DOHH2 (cell line): Measurements from ENCODE around the gene NANOGP8.
"Not testable (repeated sequence)": the region's sequence is repeated elsewhere in the genome, so short reads cannot be mapped to it uniquely, and the experiment has no call there.

ENCODE experiments used
- H3F3A ChIP-seq: fragments of 200-600 bp; sonication (generic), shearing (Covaris generic); 2 replicates; pipeline ENCODE4 v1.6.0; 2016; ENCODE audit warnings: antibody characterized with exemption, mild to moderate bottlenecking; ENCODE audit not compliant: control insufficient read depth, insufficient read depth
- H3K27ac ChIP-seq: fragments of 200-600 bp; sonication (generic); 2 replicates; pipeline ENCODE4 v1.5.1; 2014; ENCODE audit warnings: low read depth, mild to moderate bottlenecking, low read length, moderate library complexity
- H3K27me3 ChIP-seq: fragments of 200-600 bp; sonication (generic); 2 replicates; pipeline ENCODE4 v1.6.1; 2014; ENCODE audit warnings: mild to moderate bottlenecking, low read length, mixed read lengths; ENCODE audit not compliant: control insufficient read depth
- H3K36me3 ChIP-seq: fragments of 200-600 bp; sonication (generic); 2 replicates; pipeline ENCODE4 v1.6.1; 2014; ENCODE audit warnings: mild to moderate bottlenecking, low read length, moderate library complexity, mixed read lengths; ENCODE audit not compliant: control insufficient read depth
- H3K4me1 ChIP-seq: fragments of 200-600 bp; sonication (generic); 2 replicates; pipeline ENCODE4 v1.6.1; 2014; ENCODE audit warnings: mild to moderate bottlenecking, low read length, mixed read lengths; ENCODE audit not compliant: control insufficient read depth
- H3K4me2 ChIP-seq: fragments of 200-600 bp; sonication (generic); 2 replicates; pipeline ENCODE4 v1.6.0; 2014; ENCODE audit warnings: mild to moderate bottlenecking, low read length, moderate library complexity
- H3K4me3 ChIP-seq: fragments of 200-600 bp; sonication (generic); 2 replicates; pipeline ENCODE4 v1.5.1; 2014; ENCODE audit warnings: mild to moderate bottlenecking, low read length, mixed read lengths
- H3K79me2 ChIP-seq: fragments of 200-600 bp; sonication (generic); 2 replicates; pipeline ENCODE4 v1.6.1; 2014; ENCODE audit warnings: mild to moderate bottlenecking, low read length, mixed read lengths; ENCODE audit not compliant: control insufficient read depth
- H3K9me2 ChIP-seq: fragments of 200-600 bp; sonication (generic); replicated peaks from 2 replicates; pipeline ENCODE4 v1.6.1; 2014; ENCODE audit warnings: mild to moderate bottlenecking, low read length, mixed read lengths; ENCODE audit not compliant: control insufficient read depth
- H3K9me3 ChIP-seq: fragments of 200-600 bp; sonication (generic); 2 replicates; pipeline ENCODE4 v1.6.1; 2014; ENCODE audit warnings: antibody characterized with exemption, low read length, mixed read lengths; ENCODE audit not compliant: control insufficient read depth, insufficient read depth
- H4K20me1 ChIP-seq: fragments of 200-600 bp; sonication (generic); 2 replicates; pipeline ENCODE4 v1.6.0; 2014; ENCODE audit warnings: low read depth, mild to moderate bottlenecking, antibody characterized with exemption, low read length, moderate library complexity; ENCODE audit not compliant: control insufficient read depth, insufficient read depth
- CTCF ChIP-seq: fragments of 200-600 bp; sonication (generic); IDR thresholded peaks from one replicate; pipeline ENCODE4 v1.5.1; 2014; ENCODE audit warnings: antibody characterized with exemption, mild to moderate bottlenecking, low read depth, low read length; ENCODE audit not compliant: poor library complexity, severe bottlenecking
- EZH2phosphoT487 ChIP-seq: fragments of 200-600 bp; sonication (generic); IDR thresholded peaks from 2 replicates; pipeline ENCODE4 v1.6.1; 2017; ENCODE audit warnings: borderline replicate concordance, mild to moderate bottlenecking, antibody characterized with exemption, low read length, moderate library complexity, mixed read lengths

NANOGP8 gene

GRCh38 chr15:35085176-35085919, at the start of gene NANOGP8:
NANOGP8 (minus strand) TSS chr15:35085295; CDS start chr15:35085110, 185 bp downstream.
- not testable (repeated sequence) for H3K27me3 ChIP-seq, H3K4me3 ChIP-seq, H3K27ac ChIP-seq, H3K79me2 ChIP-seq, H3F3A ChIP-seq, H3K9me3 ChIP-seq, H3K4me2 ChIP-seq, H3K4me1 ChIP-seq, H3K36me3 ChIP-seq, H3K9me2 ChIP-seq, H4K20me1 ChIP-seq

GRCh38 chr15:35134299-35134698, 49.2 kb upstream of the NANOGP8 start:
- H3K79me2 ChIP-seq = no peaks in the 10 kb centered on the region
- no peaks in the 10 kb centered on the region for H3K9me2 ChIP-seq
- TF ChIP-seq CTCF (no peak), EZH2phosphoT487 (no peak)
- no peaks in the 10 kb centered on the region for H3F3A ChIP-seq
- no peak overlapping the region for H3K4me2 ChIP-seq
- no peak overlapping the region for H3K27ac ChIP-seq
- no peaks in the 10 kb centered on the region for H3K4me1 ChIP-seq
- H3K4me3 ChIP-seq = no peak overlapping the region
- H3K36me3 ChIP-seq = no peaks in the 10 kb centered on the region
- no peaks in the 10 kb centered on the region for H3K9me3 ChIP-seq
- no peaks in the 10 kb centered on the region for H4K20me1 ChIP-seq
- peaks cover 5% of the 10 kb centered on the region for H3K27me3 ChIP-seq

GRCh38 chr15:35130245-35130644, 45.1 kb upstream of the NANOGP8 start:
- H3K9me3 ChIP-seq = no peaks in the 10 kb centered on the region
- no peaks in the 10 kb centered on the region for H3K27me3 ChIP-seq
- no peak overlapping the region for H3K27ac ChIP-seq
- no peaks in the 10 kb centered on the region for H3F3A ChIP-seq
- H3K4me2 ChIP-seq = no peak overlapping the region
- no peaks in the 10 kb centered on the region for H3K36me3 ChIP-seq
- TF ChIP-seq CTCF = no peak
- no peak for TF ChIP-seq EZH2phosphoT487
- H3K79me2 ChIP-seq = no peaks in the 10 kb centered on the region
- no peaks in the 10 kb centered on the region for H3K4me1 ChIP-seq
- no peak overlapping the region for H3K4me3 ChIP-seq
- H3K9me2 ChIP-seq = no peaks in the 10 kb centered on the region
- no peaks in the 10 kb centered on the region for H4K20me1 ChIP-seq

GRCh38 chr15:35129361-35129760, 44.3 kb upstream of the NANOGP8 start:
- H3K4me3 ChIP-seq = no peak overlapping the region
- no peaks in the 10 kb centered on the region for H4K20me1 ChIP-seq
- no peaks in the 10 kb centered on the region for H3K36me3 ChIP-seq
- no peaks in the 10 kb centered on the region for H3K9me2 ChIP-seq
- no peaks in the 10 kb centered on the region for H3K79me2 ChIP-seq
- H3K27ac ChIP-seq = no peak overlapping the region
- no peaks in the 10 kb centered on the region for H3K4me1 ChIP-seq
- H3K27me3 ChIP-seq = no peaks in the 10 kb centered on the region
- no peaks in the 10 kb centered on the region for H3F3A ChIP-seq
- H3K9me3 ChIP-seq = no peaks in the 10 kb centered on the region
- TF ChIP-seq EZH2phosphoT487 (no peak), CTCF (no peak)
- H3K4me2 ChIP-seq = no peak overlapping the region
